HepG2 (cell line): Measurements from ENCODE around the gene TIGD6. TPM values are rescaled to one million over a fixed set of nuclear protein-coding genes. Genes with fewer than 3 reads are reported as not detected.

Experiments used
- ATAC-seq: fragments of 200-7000 bp; cut with Tn5 transposase; 3 replicates; pipeline ENCODE4 v1.9.1; 2020; ENCODE audit warnings: mild to moderate bottlenecking, moderate library complexity
- BruUV-seq: library from RNA; stranded (reverse); fragments of 400-500 nt; replicated peaks from 2 replicates; lab custom pipeline; 2021; lab: Mats Ljungman, UMichigan
- CTCF ChIA-PET: fragments of 300-600 bp; formaldehyde crosslinking; extraction: SDS; loops from one replicate; lab custom pipeline; 2021; ENCODE audit warnings: low total read pairs, inconsistent platforms, low intra/inter-chr PET ratio; lab: Yijun Ruan, JAX
- POLR2A ChIA-PET: fragments of 350-600 bp; sonication (Branson Sonifier 250); formaldehyde crosslinking; loops from one replicate; lab custom pipeline; 2020; ENCODE audit warnings: antibody characterized with exemption, inconsistent platforms; lab: Yijun Ruan, JAX
- DNase-seq: peaks from one replicate; pipeline ENCODE4 v3.0.0-alpha.2; 2015; ENCODE audit warnings: low spot score
- FAIRE-seq: peaks from 3 replicates; lab custom pipeline; 2011; peaks lifted over from hg19 to GRCh38; lab: Jason Lieb, UNC
- H2AFZ ChIP-seq: one replicate; pipeline ENCODE4 v1.6.1; 2011; ENCODE audit warnings: low read length, inconsistent platforms
- H3K27ac ChIP-seq: fragments of 300-600 bp; 3 replicates; pipeline ENCODE4 v1.8.0; 2011; ENCODE audit warnings: mixed run types, mild to moderate bottlenecking, mixed read lengths, low read length, inconsistent platforms; ENCODE audit not compliant: insufficient read depth; ENCODE audit errors: extremely low read length
- H3K27me3 ChIP-seq, 2 experiments: fragments of 200-600 bp in 1 of 2; 2 replicates in 1 of 2; 3 replicates in 1 of 2; pipeline versions ENCODE4 v1.6.0 to v1.8.0; 2011; ENCODE audit warnings: low read length in 2 of 2, mild to moderate bottlenecking in 2 of 2, moderate library complexity in 2 of 2, inconsistent platforms in 1 of 2; ENCODE audit not compliant: insufficient read depth in 2 of 2, control insufficient read depth in 1 of 2
- H3K36me3 ChIP-seq, 2 experiments: fragments of 200-600 bp in 1 of 2; replicated peaks in 1 of 2; 2 replicates in 1 of 2; 3 replicates in 1 of 2; pipeline versions ENCODE4 v1.5.1 to v1.8.0; 2011; ENCODE audit warnings: low read length in 2 of 2, inconsistent platforms in 1 of 2; ENCODE audit not compliant: insufficient read depth in 2 of 2, control insufficient read depth in 1 of 2
- H3K4me1 ChIP-seq: 2 replicates; pipeline ENCODE4 v1.5.1; 2012; ENCODE audit warnings: low read length, inconsistent platforms; ENCODE audit not compliant: insufficient read depth
- H3K4me2 ChIP-seq: 2 replicates; pipeline ENCODE4 v1.6.0; 2011; ENCODE audit warnings: low read depth, low read length, inconsistent platforms
- H3K4me3 ChIP-seq, 3 experiments: fragments of 200-600 bp in 1 of 3; sonication (generic), shearing (Covaris generic) in 1 of 3; replicated peaks in 1 of 3; 2 replicates each; pipeline ENCODE4 v1.5.1; 2011 to 2016; ENCODE audit warnings: low read length in 3 of 3, inconsistent platforms in 2 of 3, low read depth in 2 of 3, mild to moderate bottlenecking in 2 of 3, control low read depth in 1 of 3, mixed read lengths in 1 of 3; ENCODE audit not compliant: insufficient read depth in 1 of 3
- H3K79me2 ChIP-seq: one replicate; pipeline ENCODE4 v1.6.1; 2011; ENCODE audit warnings: low read length, inconsistent platforms; ENCODE audit not compliant: insufficient read depth
- H3K9ac ChIP-seq: 2 replicates; pipeline ENCODE4 v1.6.0; 2011; ENCODE audit warnings: mild to moderate bottlenecking, low read depth, low read length, inconsistent platforms; ENCODE audit not compliant: insufficient read depth
- H3K9me3 ChIP-seq: 2 replicates; pipeline ENCODE4 v1.5.1; 2012; ENCODE audit warnings: mild to moderate bottlenecking, low read length
- H4K20me1 ChIP-seq: 2 replicates; pipeline ENCODE4 v1.6.0; 2011; ENCODE audit warnings: inconsistent platforms, mild to moderate bottlenecking, low read length, moderate library complexity; ENCODE audit not compliant: insufficient read depth
- FOXJ3 ChIP-seq: sonication (generic); formaldehyde crosslinking; IDR thresholded peaks from 2 replicates; pipeline ENCODE4 v1.4.0; 2020; ENCODE audit warnings: missing genetic modification reagents, mild to moderate bottlenecking, borderline replicate concordance
- GFI1 ChIP-seq: sonication (generic); formaldehyde crosslinking; IDR thresholded peaks from 2 replicates; pipeline ENCODE4 v1.5.0; 2020; ENCODE audit warnings: missing genetic modification reagents, mild to moderate bottlenecking, borderline replicate concordance
- KDM5B ChIP-seq: sonication (generic); formaldehyde crosslinking; IDR thresholded peaks from 2 replicates; pipeline ENCODE4 v1.4.0; 2020; ENCODE audit warnings: missing genetic modification reagents, mild to moderate bottlenecking, borderline replicate concordance
- KLF12 ChIP-seq: sonication (generic); formaldehyde crosslinking; IDR thresholded peaks from 2 replicates; pipeline ENCODE4 v1.4.0; 2020; ENCODE audit warnings: missing genetic modification reagents, borderline replicate concordance
- MEF2D ChIP-seq: sonication (generic); formaldehyde crosslinking; IDR thresholded peaks from 2 replicates; pipeline ENCODE4 v1.5.1; 2020; ENCODE audit warnings: mild to moderate bottlenecking, missing genetic modification reagents
- NR2F1 ChIP-seq, 2 experiments: fragments of 450-650 bp in 1 of 2; formaldehyde crosslinking in 1 of 2; IDR thresholded peaks; 2 replicates each; pipeline versions ENCODE4 v1.5.0 to v1.6.1; 2016 to 2020; ENCODE audit warnings: mild to moderate bottlenecking in 1 of 2, missing compliant biosample characterization in 1 of 2, missing genetic modification reagents in 1 of 2, moderate library complexity in 1 of 2
- SRSF9 ChIP-seq: fragments of 200-400 bp; formaldehyde crosslinking; IDR thresholded peaks from 2 replicates; pipeline ENCODE4 v1.6.1; 2018; ENCODE audit warnings: borderline replicate concordance, mild to moderate bottlenecking, low read depth, low read length; ENCODE audit not compliant: insufficient read depth, poor library complexity, severe bottlenecking
- TEAD2 ChIP-seq: sonication (generic); formaldehyde crosslinking; IDR thresholded peaks from 2 replicates; pipeline ENCODE4 v1.9.0; 2021; ENCODE audit warnings: missing genetic modification reagents
- ZKSCAN5 ChIP-seq: sonication (generic); formaldehyde crosslinking; IDR thresholded peaks from 2 replicates; pipeline ENCODE4 v1.5.1; 2020; ENCODE audit warnings: mild to moderate bottlenecking, missing genetic modification reagents
- ZNF101 ChIP-seq: sonication (generic); formaldehyde crosslinking; IDR thresholded peaks from 2 replicates; pipeline ENCODE4 v1.4.0; 2020; ENCODE audit warnings: mild to moderate bottlenecking, low read depth, missing genetic modification reagents, borderline replicate concordance
- ZNF326 ChIP-seq: sonication (generic); formaldehyde crosslinking; IDR thresholded peaks from 2 replicates; pipeline ENCODE4 v1.4.0; 2020; ENCODE audit warnings: missing genetic modification reagents, borderline replicate concordance
- ZNF362 ChIP-seq: sonication (generic); formaldehyde crosslinking; IDR thresholded peaks from 2 replicates; pipeline ENCODE4 v1.4.0; 2020; ENCODE audit warnings: missing genetic modification reagents, mild to moderate bottlenecking, borderline replicate concordance
- ZNF501 ChIP-seq: sonication (generic); formaldehyde crosslinking; IDR thresholded peaks from 2 replicates; pipeline ENCODE4 v1.5.1; 2020; ENCODE audit warnings: mild to moderate bottlenecking, moderate library complexity, missing genetic modification reagents
- ZNF652 ChIP-seq: IDR thresholded peaks from 2 replicates; pipeline ENCODE4 v1.6.1; 2016; ENCODE audit warnings: low read depth, borderline replicate concordance
- ZNF670 ChIP-seq: sonication (generic); formaldehyde crosslinking; IDR thresholded peaks from 2 replicates; pipeline ENCODE4 v1.8.0; 2022; ENCODE audit warnings: mild to moderate bottlenecking, missing genetic modification reagents, borderline replicate concordance
- in situ Hi-C: cut with HindIII; loops from 2 replicates; pipeline ENCODE4 v1.10.0; 2017; ENCODE audit warnings: low pct_unique_long_range_greater_than_20kb; ENCODE audit not compliant: extremely low pct_ligation_motif_present
- intact Hi-C: fragments of 100-400 bp; cut with micrococcal nuclease; formaldehyde crosslinking; loops from one replicate; pipeline ENCODE4 v1.10.0; 2022; ENCODE audit not compliant: unreplicated experiment
- polyA plus RNA-seq, 8 experiments: library from polyadenylated mRNA; depleted of rRNA in 3 of 8; stranded (reverse) in 7 of 8; unstranded in 1 of 8; fragments of >200 nt; fragmentation: Illumina TruSeq in 4 of 8; extraction: Trizol in 4 of 8; gene quantifications; 2 replicates each; pipeline versions ENCODE4 v1.2.1 to v1.2.3, GENCODE V29; 2011 to 2016; ENCODE audit warnings: low read depth in 4 of 8, missing spikeins in 1 of 8, mixed read lengths in 1 of 8; ENCODE audit not compliant: insufficient read depth in 1 of 8
- total RNA-seq, 5 experiments: library from RNA; depleted of rRNA; stranded (reverse); fragments of >200 nt; fragmentation: Illumina TruSeq; extraction: Trizol; gene quantifications; 2 replicates each; pipeline ENCODE4 v1.2.3, GENCODE V29; 2016; ENCODE audit warnings: low read depth in 1 of 5
- TF ChIP-seq, protein P1 (sequence below): sonication (generic); formaldehyde crosslinking; IDR thresholded peaks from 2 replicates; pipeline ENCODE4 v1.5.1; 2020; ENCODE audit warnings: mild to moderate bottlenecking, missing genetic modification reagents

Gene TIGD6
- total and polyA plus RNA-seq, 2 of the 13 experiments (the other 11 are each of a cell fraction or from before 2014, with no cell fraction given), result 2.1 to 2.9 TPM

DNA sequence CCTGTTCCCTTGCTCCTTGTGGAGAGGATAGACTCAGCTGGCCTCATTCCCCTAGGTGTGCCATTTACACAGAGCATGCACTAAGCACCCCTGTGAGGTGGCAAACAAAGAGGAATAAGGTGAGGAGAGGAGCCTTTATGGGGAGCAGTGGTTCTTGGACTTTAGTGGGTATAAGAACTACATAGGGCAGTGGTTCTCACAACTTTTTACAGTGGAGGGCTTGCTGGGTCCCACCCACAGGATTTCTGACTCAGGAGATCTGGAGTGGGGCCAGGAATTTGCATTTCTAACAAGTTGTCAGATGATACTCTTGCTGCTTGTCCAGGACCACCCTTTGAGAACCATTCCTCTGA lies 43.9 kb upstream of the TIGD6 start:
- FAIRE-seq (no peak), DNase-seq (no peak), ATAC-seq (no peak)
- Histone ChIP-seq H3K9me3 (no peaks in the 10 kb centered on the region), H3K27ac (no peak overlapping the region), H3K4me3 (no peak overlapping the region), H3K27me3 (no peaks in the 10 kb centered on the region), H3K79me2 (no peaks in the 10 kb centered on the region), H3K9ac (no peak overlapping the region), H3K4me1 (no peaks in the 10 kb centered on the region), H2AFZ (no peak overlapping the region), H3K36me3 (peaks cover 49 to 91% of the 10 kb centered on the region in 2 experiments), H3K4me2 (no peak overlapping the region), H4K20me1 (no peaks in the 10 kb centered on the region)
- no peak for TF ChIP-seq KDM5B
- TF ChIP-seq ZNF362, result no peak
- TF ChIP-seq KLF12, result no peak
- TF ChIP-seq MEF2D (CRISPR knock-in tag), result no peak
- TF ChIP-seq ZNF501 (CRISPR knock-in tag), result no peak
- no peak for TF ChIP-seq NR2F1 (CRISPR knock-in tag; IDR thresholded peaks at IDR 0.05)
- TF ChIP-seq ZNF101 (CRISPR knock-in tag), result no peak
- TF ChIP-seq GFI1 (CRISPR knock-in tag), result no peak
- no peak for TF ChIP-seq FOXJ3
- TF ChIP-seq TEAD2, result no peak
- TF ChIP-seq ZNF326, result no peak
- no peak for TF ChIP-seq ZKSCAN5 (CRISPR knock-in tag)
- TF ChIP-seq ZNF652 (CRISPR knock-in tag), result no peak
- no peak for TF ChIP-seq ZNF670 (CRISPR knock-in tag)
- TF ChIP-seq, protein P1, sequence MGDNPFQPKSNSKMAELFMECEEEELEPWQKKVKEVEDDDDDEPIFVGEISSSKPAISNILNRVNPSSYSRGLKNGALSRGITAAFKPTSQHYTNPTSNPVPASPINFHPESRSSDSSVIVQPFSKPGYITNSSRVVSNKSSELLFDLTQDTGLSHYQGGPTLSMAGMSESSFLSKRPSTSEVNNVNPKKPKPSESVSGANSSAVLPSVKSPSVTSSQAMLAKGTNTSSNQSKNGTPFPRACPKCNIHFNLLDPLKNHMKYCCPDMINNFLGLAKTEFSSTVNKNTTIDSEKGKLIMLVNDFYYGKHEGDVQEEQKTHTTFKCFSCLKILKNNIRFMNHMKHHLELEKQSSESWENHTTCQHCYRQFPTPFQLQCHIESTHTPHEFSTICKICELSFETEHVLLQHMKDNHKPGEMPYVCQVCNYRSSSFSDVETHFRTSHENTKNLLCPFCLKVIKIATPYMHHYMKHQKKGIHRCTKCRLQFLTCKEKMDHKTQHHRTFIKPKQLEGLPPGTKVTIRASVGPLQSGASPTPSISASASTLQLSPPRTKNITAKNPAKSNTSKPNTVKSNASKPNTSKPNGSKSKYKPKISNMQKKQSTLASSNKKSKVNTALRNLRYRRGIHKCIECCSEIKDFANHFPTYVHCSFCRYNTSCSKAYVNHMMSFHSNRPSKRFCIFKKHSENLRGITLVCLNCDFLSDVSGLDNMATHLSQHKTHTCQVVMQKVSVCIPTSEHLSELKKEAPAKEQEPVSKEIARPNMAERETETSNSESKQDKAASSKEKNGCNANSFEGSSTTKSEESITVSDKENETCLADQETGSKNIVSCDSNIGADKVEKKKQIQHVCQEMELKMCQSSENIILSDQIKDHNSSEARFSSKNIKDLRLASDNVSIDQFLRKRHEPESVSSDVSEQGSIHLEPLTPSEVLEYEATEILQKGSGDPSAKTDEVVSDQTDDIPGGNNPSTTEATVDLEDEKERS (CRISPR knock-in tag), result no peak
- no peak for TF ChIP-seq SRSF9
- in situ Hi-C loops, result no loop called here
- POLR2A ChIA-PET, result no interaction called here
- intact Hi-C loops, result loop anchor here (2.0 kb wide), 1 partner anchor 44 kb away; the partner anchor contains the start of genes HMGXB3 and TIGD6
- CTCF ChIA-PET, result no interaction called here
- BruUV-seq, result no TSS peak
